GM18907 (cell line): ENCODE measurements around the gene SFXN5.

Experiments
- ATAC-seq: cut with Tn5 transposase; IDR thresholded peaks from one replicate; pipeline ENCODE4 v1.9.1; 2021; ENCODE audit warnings: mild to moderate bottlenecking, moderate library complexity; ENCODE audit not compliant: unreplicated experiment

The SFXN5 gene

DNA sequence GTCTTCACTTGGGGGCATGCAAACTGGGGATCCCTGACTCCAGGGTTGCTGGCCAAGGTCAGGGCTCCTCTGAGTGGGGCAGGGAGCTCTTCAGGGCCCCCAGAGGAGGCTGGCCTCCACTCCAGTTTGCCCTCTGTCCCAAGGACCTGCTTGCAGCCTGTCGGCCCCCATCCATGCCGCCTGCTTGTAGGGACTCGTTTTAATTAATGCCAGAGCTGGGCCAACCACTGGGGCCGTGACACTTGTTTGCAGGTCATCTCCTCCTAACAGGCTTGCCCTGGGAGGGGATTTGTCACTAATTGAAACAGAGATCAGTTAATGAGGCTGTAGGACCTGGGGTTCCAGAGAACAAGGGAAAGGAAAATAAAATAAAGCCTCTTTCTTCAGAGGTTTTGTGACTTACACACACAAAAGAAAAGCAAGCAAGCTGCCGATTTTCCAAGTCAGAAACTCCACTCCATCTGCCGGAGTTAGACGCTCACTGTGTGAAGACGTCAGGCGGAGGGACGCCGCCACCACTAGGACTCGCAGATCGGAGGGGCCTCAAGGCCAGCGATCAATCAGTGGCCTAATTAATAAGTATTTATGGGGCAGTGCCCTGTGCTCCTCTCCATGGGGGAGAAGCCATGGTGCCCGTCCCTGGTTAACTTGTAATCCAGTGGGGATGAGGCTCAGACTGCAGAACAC is 75.9 kb downstream of the SFXN5 start:
- no peak for ATAC-seq

- ATAC-seq = no peak
Observed at GRCh38 chr2:72994991-72995380, 76.5 kb downstream of the SFXN5 start.

GRCh38 chr2:72994282-72994990 is 77.1 kb downstream of the SFXN5 start:
- ATAC-seq = no peak

GRCh38 chr2:72993933-72994280 is 77.6 kb downstream of the SFXN5 start:
- ATAC-seq = no peak

GRCh38 chr2:72993147-72993932 is 78.2 kb downstream of the SFXN5 start:
- no peak for ATAC-seq

DNA sequence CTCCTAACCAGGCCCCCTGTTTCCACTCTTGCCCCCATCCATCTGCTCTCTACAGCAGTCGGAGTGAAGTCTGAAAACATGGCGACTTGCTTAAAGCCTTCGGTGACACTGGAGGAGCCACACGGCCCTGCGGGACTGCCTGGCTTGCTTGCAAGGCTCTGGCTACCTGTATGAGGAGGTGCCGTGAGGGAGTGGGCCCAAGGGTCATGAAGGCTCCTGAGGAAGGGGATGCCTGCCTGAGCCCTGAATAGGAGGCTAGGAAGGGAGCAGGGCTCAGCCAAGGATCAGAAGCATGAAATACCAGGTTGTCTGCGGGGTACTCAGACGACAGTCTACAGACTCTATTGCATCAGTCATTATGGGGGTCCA is 78.8 kb downstream of the SFXN5 start:
- ATAC-seq = no peak

GRCh38 chr2:72991980-72992733 is 79.4 kb downstream of the SFXN5 start:
- ATAC-seq = no peak

- no peak for ATAC-seq
Observed at GRCh38 chr2:72991439-72991725, 80.1 kb downstream of the SFXN5 start.

- no peak for ATAC-seq
Observed at GRCh38 chr2:72990695-72991438, 80.6 kb downstream of the SFXN5 start.

DNA sequence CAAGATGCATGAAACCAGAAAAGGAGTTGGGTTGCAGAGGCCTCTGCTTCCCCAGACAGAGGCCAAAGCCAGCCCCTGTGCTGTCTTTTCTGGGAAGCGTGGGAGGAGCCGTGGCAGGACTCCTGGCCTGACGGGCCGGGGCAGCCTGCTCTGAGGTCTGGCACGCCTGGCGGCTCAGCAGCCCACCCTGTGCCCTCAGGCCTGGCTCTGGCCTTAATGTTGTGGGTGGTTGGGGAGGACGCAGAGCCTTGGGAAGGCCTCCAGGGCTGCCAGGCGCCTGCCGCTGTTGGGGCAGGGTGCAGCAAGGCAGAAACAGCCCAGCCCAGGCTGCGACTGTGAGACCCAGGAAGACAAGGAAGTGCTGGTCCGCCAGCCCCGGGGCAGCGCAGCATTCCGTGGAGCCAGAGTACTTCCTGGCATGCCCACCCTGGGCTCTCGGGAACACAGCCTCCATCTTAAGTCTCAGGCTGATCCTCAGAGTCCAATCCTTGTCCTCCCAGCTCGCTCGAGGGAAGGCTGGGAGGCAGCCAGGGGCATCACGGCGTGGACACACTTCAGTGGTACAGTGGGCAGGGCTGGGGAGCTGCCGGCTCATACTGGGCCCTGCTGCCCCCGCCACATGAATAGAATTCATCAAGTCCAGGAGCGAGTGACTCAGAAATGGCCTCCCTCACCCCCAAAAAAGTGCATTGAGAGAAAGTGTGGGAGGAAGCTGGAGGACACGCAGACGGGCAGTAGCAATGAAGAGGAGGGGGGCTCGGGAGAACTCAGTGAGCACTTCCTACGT is 81.5 kb downstream of the SFXN5 start:
- no peak for ATAC-seq

DNA sequence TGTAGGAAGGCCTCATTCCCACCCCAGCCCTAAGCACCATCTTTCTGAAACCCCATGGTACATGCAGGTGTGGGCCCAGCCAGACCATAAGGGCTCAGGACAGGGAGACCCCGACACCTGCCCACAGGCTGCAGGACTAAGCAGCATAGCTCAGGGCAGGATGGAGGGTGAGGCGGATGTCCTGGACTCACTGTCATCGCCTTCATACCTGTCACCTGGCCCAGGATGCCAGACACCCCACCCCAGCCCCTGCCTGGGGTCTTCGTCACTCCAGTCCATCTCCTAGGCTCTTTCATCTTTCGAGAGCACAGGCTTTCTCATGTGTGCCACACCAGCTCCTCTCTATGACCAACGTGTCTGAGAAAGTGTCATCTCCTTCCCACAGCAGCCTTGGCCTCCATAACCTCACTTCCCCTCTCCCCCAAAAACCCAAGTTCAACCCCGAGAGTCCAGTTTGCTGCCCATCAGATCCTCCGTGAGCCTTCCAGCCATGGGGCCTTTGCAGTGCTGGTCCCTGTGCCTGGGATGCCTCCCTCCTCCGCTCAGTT is 82.7 kb downstream of the SFXN5 start:
- ATAC-seq = no peak

DNA sequence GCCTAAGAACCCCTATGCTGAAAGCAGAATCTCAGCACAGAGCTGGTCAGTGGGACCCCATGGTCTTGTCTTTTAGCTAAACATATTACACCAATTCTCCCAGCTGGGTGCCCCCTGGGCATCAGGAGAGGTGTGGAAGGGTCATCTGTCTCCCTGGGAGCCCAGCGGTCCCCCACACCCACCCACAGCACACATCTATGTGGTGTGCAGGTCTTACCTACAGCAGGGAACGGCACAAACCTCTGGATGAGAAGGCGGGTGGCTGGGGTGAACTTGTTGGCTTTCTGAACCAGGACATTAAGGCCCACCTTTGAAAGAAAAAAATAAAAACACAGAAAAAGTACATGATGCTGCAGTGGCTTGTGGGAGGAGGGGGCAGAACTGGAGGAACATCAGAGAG is 83.5 kb downstream of the SFXN5 start:
- no peak for ATAC-seq

DNA sequence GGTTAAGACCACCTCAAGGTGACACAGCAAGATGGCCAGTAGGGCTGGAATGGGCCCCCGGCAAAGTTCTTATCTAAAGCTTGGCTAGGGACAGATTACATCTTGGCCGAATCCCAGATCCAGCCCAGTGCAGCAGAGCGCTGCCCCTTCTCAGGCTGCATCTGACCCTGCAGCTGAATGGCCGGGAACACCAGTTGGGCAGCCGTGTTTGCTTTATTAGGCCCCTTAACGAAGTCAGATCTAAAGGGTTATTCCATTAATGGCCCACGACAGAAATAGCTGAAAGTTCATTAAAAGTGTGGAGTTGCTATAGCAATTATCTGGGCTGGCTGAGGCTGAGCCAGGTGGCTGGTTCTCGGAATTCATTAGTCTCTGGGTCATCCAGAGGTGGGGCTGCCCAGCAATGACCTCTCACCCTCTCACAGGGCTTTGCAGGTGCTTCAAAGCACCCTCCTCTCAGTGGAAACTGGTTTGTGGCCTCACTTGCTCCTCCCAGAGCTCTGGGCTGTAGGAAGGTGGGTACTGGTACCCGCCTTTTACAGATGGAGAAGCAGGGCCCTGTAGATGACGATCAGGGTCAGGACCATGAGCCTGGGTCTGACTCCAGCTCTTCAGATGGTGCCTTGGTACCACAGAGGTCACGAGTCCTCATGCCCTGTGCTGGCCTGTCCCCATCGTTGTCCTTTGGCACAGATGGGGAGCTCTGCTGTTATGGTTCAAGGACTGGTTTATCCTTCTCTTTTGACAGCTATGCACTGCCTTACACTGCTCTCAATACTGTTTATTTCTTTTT is 85.4 kb downstream of the SFXN5 start:
- no peak for ATAC-seq

GRCh38 chr2:72985136-72985535 is 86.4 kb downstream of the SFXN5 start:
- no peak for ATAC-seq

GRCh38 chr2:72984172-72984671 is 87.3 kb downstream of the SFXN5 start:
- ATAC-seq = no peak

DNA sequence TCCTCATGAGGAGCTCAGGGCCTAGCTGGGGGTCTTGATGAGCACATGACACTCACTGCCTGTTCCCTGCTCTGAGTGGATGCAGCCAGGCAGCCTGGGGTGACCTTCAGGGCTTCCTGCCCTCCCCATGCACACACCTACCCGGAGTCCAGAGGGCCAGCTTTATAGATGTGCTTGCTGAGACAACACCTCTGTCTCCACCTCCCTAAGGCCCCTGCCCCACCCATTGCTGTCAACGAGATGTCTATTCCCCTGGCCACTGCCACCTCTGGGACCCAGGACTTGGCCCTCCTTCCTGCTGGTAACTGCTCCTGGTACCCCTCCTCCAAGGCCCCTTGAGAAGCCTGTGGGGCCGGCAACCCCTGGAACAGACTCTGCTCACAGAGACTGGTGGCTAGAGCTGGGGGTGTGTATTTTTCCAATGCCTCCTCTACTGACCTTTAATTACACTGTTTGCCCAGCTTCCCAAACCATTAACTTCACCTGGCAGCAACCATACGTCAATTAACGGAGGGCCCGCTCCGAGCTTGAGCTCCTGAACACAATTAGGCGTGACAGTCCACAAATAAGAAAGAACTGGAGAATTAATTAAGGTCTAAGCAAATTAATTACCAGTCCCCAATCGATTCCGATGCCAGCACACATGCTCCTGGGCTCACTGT is 87.9 kb downstream of the SFXN5 start:
- no peak for ATAC-seq

DNA sequence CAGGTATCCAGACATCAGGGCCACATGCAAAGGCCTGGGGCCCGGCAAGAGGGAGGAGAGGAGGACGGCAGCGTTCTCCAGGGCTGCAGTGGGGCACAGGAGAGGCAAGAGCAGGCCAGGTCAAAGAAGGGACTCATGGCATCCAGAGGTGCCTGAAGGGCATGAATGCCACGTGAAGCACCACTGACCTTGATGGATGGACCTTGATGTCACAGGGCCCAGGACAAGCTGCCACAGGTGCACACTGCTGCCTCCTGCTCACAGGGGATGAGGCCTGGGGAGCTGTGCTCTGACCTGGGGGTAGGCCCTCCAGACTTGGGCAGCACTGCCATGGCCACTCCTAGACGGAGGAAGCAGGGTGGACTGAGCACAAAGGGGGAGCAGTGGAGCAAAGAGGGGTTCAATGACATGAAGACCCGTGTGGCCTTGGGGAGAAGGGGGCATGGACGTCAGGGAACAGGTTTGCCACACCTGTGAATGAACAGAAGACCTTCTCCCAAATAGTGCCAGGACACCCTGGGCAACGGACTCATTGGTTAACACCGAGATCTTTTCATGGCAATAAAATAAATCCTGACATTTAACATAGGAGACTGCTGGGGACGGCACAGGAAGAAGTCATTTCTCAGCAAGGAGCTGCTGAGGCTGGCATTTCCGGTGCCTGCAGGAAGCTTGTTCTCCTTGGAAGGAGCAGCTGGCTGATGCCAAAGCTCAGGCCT is 88.6 kb downstream of the SFXN5 start:
- no peak for ATAC-seq

- no peak for ATAC-seq
Observed at GRCh38 chr2:72982219-72982618, 89.3 kb downstream of the SFXN5 start.
